IMR-90 (cell line): ENCODE measurements around the gene ARPC2.

ENCODE experiments used
- CEBPB ChIP-seq: IDR thresholded peaks from 2 replicates; pipeline ENCODE4 v1.6.1; 2012; ENCODE audit warnings: low read depth, low read length, improper control_type of control experiment
- CHD1 ChIP-seq: IDR thresholded peaks from 2 replicates; pipeline ENCODE4 v1.6.1; 2012; ENCODE audit warnings: low read depth, low read length, improper control_type of control experiment
- MXI1 ChIP-seq: IDR thresholded peaks from 2 replicates; pipeline ENCODE4 v1.6.1; 2012; ENCODE audit warnings: low read depth, mild to moderate bottlenecking, low read length, moderate library complexity, borderline replicate concordance
- POLR2A ChIP-seq: IDR thresholded peaks from 2 replicates; pipeline ENCODE4 v1.6.1; 2012; ENCODE audit warnings: mild to moderate bottlenecking, low read depth, low read length
- RAD21 ChIP-seq: IDR thresholded peaks from 2 replicates; pipeline ENCODE4 v1.6.1; 2012; ENCODE audit warnings: low read length, improper control_type of control experiment
- RCOR1 ChIP-seq: IDR thresholded peaks from 2 replicates; pipeline ENCODE4 v1.6.1; 2012; ENCODE audit warnings: mild to moderate bottlenecking, low read length, improper control_type of control experiment; ENCODE audit not compliant: insufficient replicate concordance
- SMC3 ChIP-seq: fragments of 150-350 bp; IDR thresholded peaks from 2 replicates; pipeline ENCODE4 v1.6.1; 2016; ENCODE audit warnings: low read depth, mild to moderate bottlenecking, antibody characterized with exemption, low read length, moderate library complexity
- TF ChIP-seq, protein P1 (sequence below): conservative IDR thresholded peaks from 2 replicates; pipeline ENCODE4 v1.5.1; 2012; ENCODE audit warnings: mild to moderate bottlenecking, low read depth, low read length, improper control_type of control experiment
- TF ChIP-seq, protein P2 (sequence below): fragments of 150-350 bp; IDR thresholded peaks from 2 replicates; pipeline ENCODE4 v1.6.1; 2017; ENCODE audit warnings: mild to moderate bottlenecking, antibody characterized with exemption, low read length, low read depth
- TF ChIP-seq, protein P3 (sequence below): fragments of 150-350 bp; IDR thresholded peaks from 2 replicates; pipeline ENCODE4 v1.6.1; 2016; ENCODE audit warnings: low read depth, mild to moderate bottlenecking, low read length, moderate library complexity, borderline replicate concordance

DNA sequence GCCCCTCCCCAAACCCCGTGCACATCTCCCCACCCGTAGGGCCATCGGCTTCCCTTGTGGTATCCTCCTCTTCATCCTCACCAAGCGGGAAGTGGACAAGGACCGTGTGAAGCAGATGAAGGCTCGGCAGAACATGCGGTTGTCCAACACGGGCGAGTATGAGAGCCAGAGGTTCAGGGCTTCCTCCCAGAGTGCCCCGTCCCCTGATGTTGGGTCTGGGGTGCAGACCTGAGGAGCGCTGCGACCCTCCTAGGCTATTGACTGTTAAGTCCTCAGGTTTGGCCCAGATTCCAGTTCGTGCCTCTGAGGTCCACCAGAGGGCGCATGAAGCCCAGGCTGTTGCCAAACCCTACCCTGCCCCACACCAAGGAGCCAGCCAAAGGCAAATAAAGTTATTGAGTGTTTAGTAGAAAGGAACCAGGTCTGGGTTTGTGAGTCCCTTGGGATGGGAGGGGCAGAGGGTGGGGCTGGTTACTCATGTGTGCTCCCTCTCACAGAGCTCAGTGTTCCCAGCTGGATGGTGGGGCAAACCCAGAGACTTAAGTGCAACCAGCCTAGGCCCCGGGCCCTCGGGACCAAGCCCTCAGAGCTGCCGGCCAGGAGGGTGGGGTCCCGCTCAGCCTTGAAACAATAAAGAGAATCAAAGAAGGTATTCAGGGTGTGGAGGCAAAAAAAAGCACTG is 55.7 kb downstream of the ARPC2 start:
- TF ChIP-seq POLR2A: peak; percentile 40; the same call in 1 of the 2 replicates
- TF ChIP-seq, protein P1, sequence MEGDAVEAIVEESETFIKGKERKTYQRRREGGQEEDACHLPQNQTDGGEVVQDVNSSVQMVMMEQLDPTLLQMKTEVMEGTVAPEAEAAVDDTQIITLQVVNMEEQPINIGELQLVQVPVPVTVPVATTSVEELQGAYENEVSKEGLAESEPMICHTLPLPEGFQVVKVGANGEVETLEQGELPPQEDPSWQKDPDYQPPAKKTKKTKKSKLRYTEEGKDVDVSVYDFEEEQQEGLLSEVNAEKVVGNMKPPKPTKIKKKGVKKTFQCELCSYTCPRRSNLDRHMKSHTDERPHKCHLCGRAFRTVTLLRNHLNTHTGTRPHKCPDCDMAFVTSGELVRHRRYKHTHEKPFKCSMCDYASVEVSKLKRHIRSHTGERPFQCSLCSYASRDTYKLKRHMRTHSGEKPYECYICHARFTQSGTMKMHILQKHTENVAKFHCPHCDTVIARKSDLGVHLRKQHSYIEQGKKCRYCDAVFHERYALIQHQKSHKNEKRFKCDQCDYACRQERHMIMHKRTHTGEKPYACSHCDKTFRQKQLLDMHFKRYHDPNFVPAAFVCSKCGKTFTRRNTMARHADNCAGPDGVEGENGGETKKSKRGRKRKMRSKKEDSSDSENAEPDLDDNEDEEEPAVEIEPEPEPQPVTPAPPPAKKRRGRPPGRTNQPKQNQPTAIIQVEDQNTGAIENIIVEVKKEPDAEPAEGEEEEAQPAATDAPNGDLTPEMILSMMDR: peak; percentile 89
- peak; percentile 59 for TF ChIP-seq CEBPB
- TF ChIP-seq, protein P2, sequence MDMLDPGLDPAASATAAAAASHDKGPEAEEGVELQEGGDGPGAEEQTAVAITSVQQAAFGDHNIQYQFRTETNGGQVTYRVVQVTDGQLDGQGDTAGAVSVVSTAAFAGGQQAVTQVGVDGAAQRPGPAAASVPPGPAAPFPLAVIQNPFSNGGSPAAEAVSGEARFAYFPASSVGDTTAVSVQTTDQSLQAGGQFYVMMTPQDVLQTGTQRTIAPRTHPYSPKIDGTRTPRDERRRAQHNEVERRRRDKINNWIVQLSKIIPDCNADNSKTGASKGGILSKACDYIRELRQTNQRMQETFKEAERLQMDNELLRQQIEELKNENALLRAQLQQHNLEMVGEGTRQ: no peak
- no peak for TF ChIP-seq CHD1
- TF ChIP-seq MXI1: 0 out of 2 replicates have a peak, but pooled peaks have one; percentile 31
- TF ChIP-seq SMC3: peak; percentile 93
- TF ChIP-seq RAD21: peak; percentile 93
- TF ChIP-seq, protein P3, sequence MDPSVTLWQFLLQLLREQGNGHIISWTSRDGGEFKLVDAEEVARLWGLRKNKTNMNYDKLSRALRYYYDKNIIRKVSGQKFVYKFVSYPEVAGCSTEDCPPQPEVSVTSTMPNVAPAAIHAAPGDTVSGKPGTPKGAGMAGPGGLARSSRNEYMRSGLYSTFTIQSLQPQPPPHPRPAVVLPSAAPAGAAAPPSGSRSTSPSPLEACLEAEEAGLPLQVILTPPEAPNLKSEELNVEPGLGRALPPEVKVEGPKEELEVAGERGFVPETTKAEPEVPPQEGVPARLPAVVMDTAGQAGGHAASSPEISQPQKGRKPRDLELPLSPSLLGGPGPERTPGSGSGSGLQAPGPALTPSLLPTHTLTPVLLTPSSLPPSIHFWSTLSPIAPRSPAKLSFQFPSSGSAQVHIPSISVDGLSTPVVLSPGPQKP: no peak
- TF ChIP-seq RCOR1: no peak
